ENCODE data around the gene CNTN4. TPM values are rescaled to one million over a fixed set of nuclear protein-coding genes. Genes with fewer than 3 reads are reported as not detected.

The CNTN4 gene
- total RNA-seq, 1 experiment from 2014 or later: 1.6 TPM

DNA sequence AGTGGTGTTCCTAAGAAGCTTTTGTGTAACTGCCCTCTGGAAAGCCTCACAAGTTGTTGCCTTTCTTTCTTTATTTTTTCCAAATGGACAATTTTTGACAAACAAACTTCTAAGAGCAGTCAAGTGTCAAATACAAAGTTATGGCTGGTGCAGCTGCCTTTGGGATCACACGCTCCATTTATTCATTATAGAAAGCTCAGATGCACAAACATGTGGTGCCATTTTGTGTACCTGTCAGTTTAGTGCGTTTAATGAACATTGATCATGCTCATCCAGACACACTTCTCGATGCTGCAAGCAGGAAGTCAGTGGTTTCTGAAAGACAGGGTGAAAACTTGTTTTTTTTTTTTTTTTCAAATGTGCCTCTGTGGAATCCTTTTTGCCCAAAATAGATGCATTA lies 324.5 kb downstream of the CNTN4 start:
- DNase-seq: no peak
- no peak overlapping the region for H3K14ac ChIP-seq (ENCODE audit: insufficient read depth, low read length)
- H3K9ac ChIP-seq (ENCODE audit: extremely low read depth, insufficient read length, low read length): no peak overlapping the region
- no peaks in the 10 kb centered on the region for H4K20me1 ChIP-seq (ENCODE audit: control insufficient read depth, insufficient read depth, insufficient read length)
- H2AK5ac ChIP-seq (ENCODE audit: insufficient read length, low read length): no peak overlapping the region
- H4K5ac ChIP-seq (ENCODE audit: insufficient read length, low read depth, low read length): no peak overlapping the region
- H3K56ac ChIP-seq (ENCODE audit: insufficient read length, low read depth, low read length): no peak overlapping the region
- no peaks in the 10 kb centered on the region for H3K27me3 Mint-ChIP-seq (ENCODE audit: low read depth)
- no peak overlapping the region for H2BK5ac ChIP-seq (ENCODE audit: insufficient read length, low read length)
- H2BK20ac ChIP-seq (ENCODE audit: low read depth, low read length, poor library complexity, severe bottlenecking): no peak overlapping the region
- peaks cover 8% of the 10 kb centered on the region for H3K4me1 ChIP-seq (ENCODE audit: insufficient read depth, low read length)
- peaks cover 10 to 13% of the 10 kb centered on the region in 2 experiments for H3K4me1 Mint-ChIP-seq
- H2BK12ac ChIP-seq (ENCODE audit: insufficient read length, low read depth, low read length): no peak overlapping the region
- H3T11ph ChIP-seq (ENCODE audit: low read length): no peak overlapping the region
- H3K79me1 ChIP-seq (ENCODE audit: insufficient read depth, low read depth, low read length, poor library complexity, severe bottlenecking): no peaks in the 10 kb centered on the region
- no peak overlapping the region for H3K27ac Mint-ChIP-seq
- H4K8ac ChIP-seq (replicated peaks; ENCODE audit: insufficient read length, low read depth, low read length): no peak overlapping the region
- no peak overlapping the region for H3K23ac ChIP-seq (ENCODE audit: insufficient read length, low read depth, low read length)
- H3K9me3 ChIP-seq (ENCODE audit: control insufficient read depth, low read depth, low read length): no peaks in the 10 kb centered on the region
- no peak overlapping the region for H2BK15ac ChIP-seq (ENCODE audit: low read depth, low read length)
- H3K18ac ChIP-seq (ENCODE audit: insufficient read length, low read depth, low read length): no peak overlapping the region
- H3K23me2 ChIP-seq (ENCODE audit: insufficient read length, low read depth, low read length, poor library complexity, severe bottlenecking): no peaks in the 10 kb centered on the region
- TF ChIP-seq CTCF (conservative IDR thresholded peaks at IDR 0.05): no peak
- H3K36me3 Mint-ChIP-seq (ENCODE audit: insufficient read depth in 1 of 3, low read depth in 3 of 3): peaks cover 0 to 11% (median 0%) of the 10 kb centered on the region in 3 experiments; a peak in 3 of 7 replicates
- no CpG with 5 or more reads among the region's 3 CpGs for WGBS (ENCODE audit: extremely low coverage, insufficient read length, low lambda C conversion rate)
- no peaks in the 10 kb centered on the region for H3K27me3 ChIP-seq (ENCODE audit: insufficient read depth, low read length)
- H2BK120ac ChIP-seq (ENCODE audit: low read depth, low read length, poor library complexity, severe bottlenecking): no peak overlapping the region
- no peak overlapping the region for H2AFZ ChIP-seq (ENCODE audit: low read length)
- H3K27ac ChIP-seq (ENCODE audit: insufficient read length, low read depth, low read length): no peak overlapping the region
- H3K4me2 ChIP-seq (ENCODE audit: insufficient read depth, insufficient read length, low read length): no peak overlapping the region
- no peak overlapping the region for H3K4me3 Mint-ChIP-seq
- H3K9me3 Mint-ChIP-seq: peaks cover 7 to 11% of the 10 kb centered on the region in 2 experiments
- H3K79me2 ChIP-seq (ENCODE audit: insufficient read depth, low read length): no peaks in the 10 kb centered on the region
- H4K91ac ChIP-seq (ENCODE audit: insufficient read length, low read depth, low read length): no peak overlapping the region
- H3K4ac ChIP-seq (ENCODE audit: low read depth, low read length): no peak overlapping the region

Data from H9 (cell line).